Hepatocyte (in vitro differentiated cells): ENCODE results near the gene PLEKHG4B. TPM values are rescaled to one million over a fixed set of nuclear protein-coding genes. Genes with fewer than 3 reads are reported as not detected.
"Not testable (repeated sequence)": the region's sequence is repeated elsewhere in the genome, so short reads cannot be mapped to it uniquely, and the experiment has no call there.

ENCODE experiments used
- DNase-seq: peaks from one replicate; pipeline ENCODE4 v3.0.0-alpha.2; 2016; ENCODE audit warnings: low spot score
- H2AFZ ChIP-seq: fragments of 200-600 bp; sonication (generic); 2 replicates; pipeline ENCODE4 v1.6.0; 2016; ENCODE audit warnings: antibody characterized with exemption, mild to moderate bottlenecking
- H3K27ac ChIP-seq: fragments of 200-600 bp; sonication (generic); 2 replicates; pipeline ENCODE4 v1.5.1; 2016; ENCODE audit warnings: mild to moderate bottlenecking
- H3K27me3 ChIP-seq: fragments of 200-600 bp; sonication (generic); 2 replicates; pipeline ENCODE4 v1.6.1; 2016
- H3K36me3 ChIP-seq: fragments of 200-600 bp; sonication (generic); replicated peaks from 2 replicates; pipeline ENCODE4 v1.5.1; 2016; ENCODE audit warnings: low read depth; ENCODE audit not compliant: insufficient read depth
- H3K4me1 ChIP-seq: fragments of 200-600 bp; sonication (generic); 2 replicates; pipeline ENCODE4 v1.5.1; 2016; ENCODE audit warnings: mild to moderate bottlenecking, moderate library complexity; ENCODE audit not compliant: insufficient read depth
- H3K4me2 ChIP-seq: fragments of 200-600 bp; sonication (generic); 2 replicates; pipeline ENCODE4 v1.6.0; 2016
- H3K4me3 ChIP-seq: fragments of 200-600 bp; sonication (generic); 2 replicates; pipeline ENCODE4 v1.5.1; 2016; ENCODE audit warnings: mild to moderate bottlenecking
- H3K79me2 ChIP-seq: fragments of 200-600 bp; sonication (generic); 2 replicates; pipeline ENCODE4 v1.6.0; 2017; ENCODE audit warnings: mild to moderate bottlenecking
- H3K9me2 ChIP-seq: fragments of 200-600 bp; sonication (generic); replicated peaks from 2 replicates; pipeline ENCODE4 v1.6.0; 2017; ENCODE audit warnings: mild to moderate bottlenecking; ENCODE audit not compliant: insufficient read depth
- H3K9me3 ChIP-seq: fragments of 200-600 bp; sonication (generic); 2 replicates; pipeline ENCODE4 v1.5.1; 2016; ENCODE audit warnings: low read depth, mild to moderate bottlenecking
- H4K20me1 ChIP-seq: fragments of 200-600 bp; sonication (generic); 2 replicates; pipeline ENCODE4 v1.6.0; 2016; ENCODE audit warnings: mild to moderate bottlenecking; ENCODE audit not compliant: insufficient read depth, poor library complexity, severe bottlenecking
- EZH2 ChIP-seq: fragments of 200-600 bp; sonication (generic); IDR thresholded peaks from 2 replicates; pipeline ENCODE4 v1.6.1; 2016; ENCODE audit warnings: antibody characterized with exemption, mild to moderate bottlenecking, borderline replicate concordance
- EZH2phosphoT487 ChIP-seq: fragments of 200-600 bp; sonication (generic); IDR thresholded peaks from one replicate; pipeline ENCODE4 v1.6.1; 2018; ENCODE audit warnings: antibody characterized with exemption, mild to moderate bottlenecking, low read depth, moderate library complexity; ENCODE audit not compliant: unreplicated experiment, severe bottlenecking
- WGBS: methylation state at CpG from one replicate; pipeline ENCODE4 v1.1.6; 2016; ENCODE audit warnings: low lambda C conversion rate; ENCODE audit errors: missing lambda C conversion rate; 5-methylcytosine and 5-hydroxymethylcytosine counted together
- polyA plus RNA-seq: library from polyadenylated mRNA; unstranded; fragments of >200 nt; fragmentation: Nextera tagmentation; extraction: Ambion mirVana; gene quantifications from 2 replicates; pipeline ENCODE4 v1.2.1, GENCODE V29; 2016
- small RNA-seq: library from RNA; depleted of rRNA; stranded (forward); fragments of <200 nt; gene quantifications from one replicate; pipeline ENCODE3, GENCODE V24; 2014
- total RNA-seq: library from RNA; depleted of rRNA; stranded (reverse); fragments of >200 nt; gene quantifications from 2 replicates; pipeline ENCODE4 v1.2.3, GENCODE V29; 2014
- TF ChIP-seq, protein P1 (sequence below): fragments of 200-600 bp; sonication (generic); IDR thresholded peaks from 2 replicates; pipeline ENCODE4 v1.5.1; 2016; ENCODE audit warnings: antibody characterized with exemption, mild to moderate bottlenecking; ENCODE audit not compliant: poor library complexity

PLEKHG4B gene
- total and polyA plus RNA-seq, 2 experiments from 2014 or later = 3.6 to 4.0 TPM

DNA sequence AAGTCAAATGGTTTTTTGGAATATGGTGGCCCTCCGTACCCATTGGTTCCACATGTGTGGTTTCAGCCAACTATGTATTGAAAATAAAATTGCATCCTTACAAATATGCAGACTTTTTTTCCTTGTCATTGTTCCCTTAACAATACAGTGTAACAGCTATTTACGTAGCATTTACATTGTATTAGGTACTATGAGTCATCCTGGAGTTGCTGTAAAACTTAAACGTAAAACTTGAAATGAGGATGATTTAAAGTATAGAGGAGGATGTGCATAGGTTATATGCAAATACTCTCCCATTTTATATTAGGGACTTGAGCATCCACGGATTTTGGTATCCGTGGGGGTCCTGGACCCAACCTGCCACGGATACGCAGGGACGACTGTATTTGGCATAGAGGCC is 142.5 kb downstream of the PLEKHG4B start:
- DNase-seq = no peak
- 95% methylated on average over 8 of the region's 8 CpGs for WGBS
- H3K4me3 ChIP-seq = no peak overlapping the region
- H3K27ac ChIP-seq = no peak overlapping the region
- H3K4me2 ChIP-seq = no peak overlapping the region
- no peaks in the 10 kb centered on the region for H3K9me2 ChIP-seq
- no peaks in the 10 kb centered on the region for H3K27me3 ChIP-seq
- TF ChIP-seq EZH2 = no peak
- no peak for TF ChIP-seq EZH2phosphoT487
- TF ChIP-seq, protein P1, sequence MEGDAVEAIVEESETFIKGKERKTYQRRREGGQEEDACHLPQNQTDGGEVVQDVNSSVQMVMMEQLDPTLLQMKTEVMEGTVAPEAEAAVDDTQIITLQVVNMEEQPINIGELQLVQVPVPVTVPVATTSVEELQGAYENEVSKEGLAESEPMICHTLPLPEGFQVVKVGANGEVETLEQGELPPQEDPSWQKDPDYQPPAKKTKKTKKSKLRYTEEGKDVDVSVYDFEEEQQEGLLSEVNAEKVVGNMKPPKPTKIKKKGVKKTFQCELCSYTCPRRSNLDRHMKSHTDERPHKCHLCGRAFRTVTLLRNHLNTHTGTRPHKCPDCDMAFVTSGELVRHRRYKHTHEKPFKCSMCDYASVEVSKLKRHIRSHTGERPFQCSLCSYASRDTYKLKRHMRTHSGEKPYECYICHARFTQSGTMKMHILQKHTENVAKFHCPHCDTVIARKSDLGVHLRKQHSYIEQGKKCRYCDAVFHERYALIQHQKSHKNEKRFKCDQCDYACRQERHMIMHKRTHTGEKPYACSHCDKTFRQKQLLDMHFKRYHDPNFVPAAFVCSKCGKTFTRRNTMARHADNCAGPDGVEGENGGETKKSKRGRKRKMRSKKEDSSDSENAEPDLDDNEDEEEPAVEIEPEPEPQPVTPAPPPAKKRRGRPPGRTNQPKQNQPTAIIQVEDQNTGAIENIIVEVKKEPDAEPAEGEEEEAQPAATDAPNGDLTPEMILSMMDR = no peak
- H3K9me3 ChIP-seq = no peaks in the 10 kb centered on the region
- H3K79me2 ChIP-seq = no peaks in the 10 kb centered on the region
- H3K36me3 ChIP-seq = no peaks in the 10 kb centered on the region
- H4K20me1 ChIP-seq = no peaks in the 10 kb centered on the region
- H2AFZ ChIP-seq = no peak overlapping the region
- H3K4me1 ChIP-seq = no peaks in the 10 kb centered on the region

DNA sequence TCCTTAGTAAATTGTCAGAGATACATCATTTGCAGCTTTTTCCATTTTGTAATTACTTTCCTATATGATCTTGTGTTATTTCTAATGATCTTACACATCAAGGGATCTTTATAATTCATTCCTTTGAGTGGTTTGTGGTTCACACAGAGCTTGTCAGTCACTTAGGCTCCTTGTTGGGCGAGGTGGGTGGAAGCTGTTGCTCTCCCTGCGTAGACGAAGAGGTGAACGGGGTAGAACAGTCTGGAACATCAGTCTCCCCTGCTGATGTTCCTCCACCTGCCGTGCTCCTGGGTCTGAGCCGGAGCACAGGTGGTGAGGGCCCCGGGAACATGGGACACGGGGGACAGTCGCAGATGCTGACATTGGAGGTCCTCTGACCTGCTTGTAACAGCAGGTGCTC is 143.6 kb downstream of the PLEKHG4B start:
- not testable (repeated sequence) for H3K27ac ChIP-seq, H3K79me2 ChIP-seq, H3K9me3 ChIP-seq, H3K4me1 ChIP-seq, H3K27me3 ChIP-seq, H3K36me3 ChIP-seq, H3K4me3 ChIP-seq, DNase-seq, H3K9me2 ChIP-seq, H2AFZ ChIP-seq, H4K20me1 ChIP-seq, H3K4me2 ChIP-seq
- WGBS = over 99% methylated on average over 8 of the region's 9 CpGs

DNA sequence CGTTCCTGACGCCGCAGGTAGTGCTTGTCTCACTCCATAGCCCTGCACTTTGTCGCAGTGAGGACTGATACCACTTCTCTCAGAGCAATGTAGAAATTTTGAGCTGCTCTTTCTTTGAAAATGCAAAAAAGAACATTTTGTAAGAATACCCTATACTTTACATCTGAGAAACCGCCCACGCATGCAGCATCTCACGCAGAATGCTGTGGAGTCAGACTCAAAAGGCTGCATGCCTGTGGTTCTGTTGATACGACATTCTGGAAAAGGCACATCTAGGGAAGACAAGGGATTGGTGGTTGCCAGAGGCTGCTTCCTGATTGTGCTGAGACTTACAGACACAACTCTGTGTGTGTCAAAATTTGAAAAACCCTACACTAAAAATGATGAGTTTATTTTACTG is 146.0 kb downstream of the PLEKHG4B start:
- not testable (repeated sequence) for H3K9me2 ChIP-seq, H3K27ac ChIP-seq, H3K27me3 ChIP-seq, H3K4me2 ChIP-seq, DNase-seq, H3K9me3 ChIP-seq, H3K36me3 ChIP-seq, H4K20me1 ChIP-seq, H3K4me3 ChIP-seq, H2AFZ ChIP-seq, H3K79me2 ChIP-seq, H3K4me1 ChIP-seq
- WGBS = 97% methylated on average over 8 of the region's 8 CpGs

Small RNA genes lying within 50 kb of the gene (small RNA-seq; reads per million reads assigned to genes)
- gene RF00019 = not detected

Other genes with a start within 250 kb of the PLEKHG4B start
- gene LRRC14B, start 99.3 kb downstream of the PLEKHG4B start, total RNA-seq = not detected in 2 replicates
- gene LRRC14B, start 99.3 kb downstream of the PLEKHG4B start, polyA plus RNA-seq = 0.18 TPM in 1 of 2 replicates, not detected in the other
- 4.6 and 4.8 TPM in 2 replicates for gene CCDC127, start 126.0 kb downstream of the PLEKHG4B start, total RNA-seq
- gene CCDC127, start 126.0 kb downstream of the PLEKHG4B start, polyA plus RNA-seq = 11.4 and 13.7 TPM in 2 replicates
- gene SDHA, start 126.2 kb downstream of the PLEKHG4B start, total RNA-seq = 91.2 and 102 TPM in 2 replicates
- 140 and 159 TPM in 2 replicates for gene SDHA, start 126.2 kb downstream of the PLEKHG4B start, polyA plus RNA-seq
- 109 and 116 TPM in 2 replicates for gene PDCD6, start 179.5 kb downstream of the PLEKHG4B start, total RNA-seq
- 169 and 197 TPM in 2 replicates for gene PDCD6, start 179.5 kb downstream of the PLEKHG4B start, polyA plus RNA-seq
- gene AHRR, start 229.5 kb downstream of the PLEKHG4B start, total RNA-seq = 1.8 and 2.6 TPM in 2 replicates
- 1.8 and 2.4 TPM in 2 replicates for gene AHRR, start 229.5 kb downstream of the PLEKHG4B start, polyA plus RNA-seq